ENCODE data around the gene LAMA2.

LAMA2 gene

GRCh38 chr6:129253242-129253641 lies 370.3 kb downstream of the LAMA2 start:
- POLR2A ChIA-PET: no interaction called here

DNA sequence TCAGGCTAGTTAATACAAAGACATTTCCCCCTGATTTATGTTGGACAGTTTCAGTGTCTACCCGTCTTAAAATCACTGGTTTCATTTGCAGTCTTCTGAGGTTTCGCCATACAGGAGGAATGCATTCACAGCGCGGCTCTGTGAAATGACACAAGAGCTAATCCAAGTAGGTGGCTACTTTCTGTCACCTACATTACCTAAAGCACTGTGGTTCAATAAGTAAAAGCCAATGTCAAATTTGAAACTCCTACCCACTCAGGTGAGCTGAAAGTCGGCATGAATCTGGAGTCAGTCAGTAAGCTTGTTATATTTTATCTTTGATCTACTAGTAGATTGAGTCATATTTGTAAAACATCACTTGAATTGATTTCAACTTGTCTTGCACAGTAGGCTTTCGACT lies 370.8 kb downstream of the LAMA2 start:
- Histone ChIP-seq H3K27ac (ENCODE audit: insufficient read depth in 1 of 2, low read depth in 1 of 2, low read length in 2 of 2, poor library complexity in 1 of 2, severe bottlenecking in 2 of 2) (no peak overlapping the region), H3K4me1 (ENCODE audit: control extremely low read depth in 1 of 4, control insufficient read depth in 4 of 4, insufficient read depth in 4 of 4, low read length in 3 of 4) (no peaks in the 10 kb centered on the region), H3K9me3 (ENCODE audit: control extremely low read depth in 1 of 5, control insufficient read depth in 4 of 5, insufficient read depth in 2 of 5, low read depth in 1 of 5, low read length in 4 of 5) (no peaks in the 10 kb centered on the region), H3K36me3 (ENCODE audit: control insufficient read depth in 4 of 4, insufficient read depth in 4 of 4, low read length in 3 of 4) (no peaks in the 10 kb centered on the region), H3K27me3 (replicated peaks in 2 of 5; ENCODE audit: control insufficient read depth in 4 of 5, insufficient read depth in 5 of 5, low read length in 4 of 5) (peaks cover 0 to 23% (median 6%) of the 10 kb centered on the region in 5 experiments), H3K4me3 (ENCODE audit: control insufficient read depth in 1 of 7, extremely low read depth in 1 of 7, insufficient read depth in 4 of 7, low read depth in 2 of 7, low read length in 6 of 7) (no peak overlapping the region)
- DNase-seq: no peak
- ChIA-PET CTCF (interaction anchor here (1.2 to 1.7 kb wide), 2 partner anchors 10 to 1513 kb away, joined by 4 to 6 read pairs; no protein-coding TSS in a partner anchor), POLR2A (no interaction called here)
- 81% methylated on average over 4 of the region's 6 CpGs for WGBS (ENCODE audit: insufficient coverage)

More at GRCh38 chr6:129253242-129253641, 370.3 kb downstream of the LAMA2 start:
- H3K27me3 ChIP-seq (replicated peaks in 2 of 5; ENCODE audit: control insufficient read depth in 4 of 5, insufficient read depth in 5 of 5, low read length in 4 of 5): peaks cover 0 to 23% (median 6%) of the 10 kb centered on the region in 5 experiments
- no peaks in the 10 kb centered on the region for H3K36me3 ChIP-seq (ENCODE audit: control insufficient read depth in 4 of 4, insufficient read depth in 4 of 4, low read length in 3 of 4)
- DNase-seq: no peak
- WGBS (ENCODE audit: insufficient coverage): 60% methylated on average over 1 of the region's 1 CpG
- CTCF ChIA-PET: interaction anchor here (1.2 to 1.7 kb wide), 3 partner anchors 9 to 1512 kb away, joined by 4 to 6 read pairs (median 4); no protein-coding TSS in a partner anchor
- no peak overlapping the region for H3K4me3 ChIP-seq (ENCODE audit: control insufficient read depth in 1 of 7, extremely low read depth in 1 of 7, insufficient read depth in 4 of 7, low read depth in 2 of 7, low read length in 6 of 7)
- H3K4me1 ChIP-seq (ENCODE audit: control extremely low read depth in 1 of 4, control insufficient read depth in 4 of 4, insufficient read depth in 4 of 4, low read length in 3 of 4): no peaks in the 10 kb centered on the region
- no peaks in the 10 kb centered on the region for H3K9me3 ChIP-seq (ENCODE audit: control extremely low read depth in 1 of 5, control insufficient read depth in 4 of 5, insufficient read depth in 2 of 5, low read depth in 1 of 5, low read length in 4 of 5)
- H3K27ac ChIP-seq (ENCODE audit: insufficient read depth in 1 of 2, low read depth in 1 of 2, low read length in 2 of 2, poor library complexity in 1 of 2, severe bottlenecking in 2 of 2): no peak overlapping the region

GRCh38 chr6:129257196-129257595 lies 374.3 kb downstream of the LAMA2 start:
- ChIA-PET CTCF (no interaction called here), POLR2A (no interaction called here)
- peaks cover 0 to 17% (median 5%) of the 10 kb centered on the region in 5 experiments for H3K27me3 ChIP-seq (replicated peaks in 2 of 5; ENCODE audit: control insufficient read depth in 4 of 5, insufficient read depth in 5 of 5, low read length in 4 of 5)
- no peaks in the 10 kb centered on the region for H3K36me3 ChIP-seq (ENCODE audit: control insufficient read depth in 4 of 4, insufficient read depth in 4 of 4, low read length in 3 of 4)
- H3K27ac ChIP-seq (ENCODE audit: insufficient read depth in 1 of 2, low read depth in 1 of 2, low read length in 2 of 2, poor library complexity in 1 of 2, severe bottlenecking in 2 of 2): no peak overlapping the region
- no peak for DNase-seq
- no peaks in the 10 kb centered on the region for H3K4me1 ChIP-seq (ENCODE audit: control extremely low read depth in 1 of 4, control insufficient read depth in 4 of 4, insufficient read depth in 4 of 4, low read length in 3 of 4)
- H3K9me3 ChIP-seq (ENCODE audit: control extremely low read depth in 1 of 5, control insufficient read depth in 4 of 5, insufficient read depth in 2 of 5, low read depth in 1 of 5, low read length in 4 of 5): no peaks in the 10 kb centered on the region
- H3K4me3 ChIP-seq (ENCODE audit: control insufficient read depth in 1 of 7, extremely low read depth in 1 of 7, insufficient read depth in 4 of 7, low read depth in 2 of 7, low read length in 6 of 7): no peak overlapping the region

DNA sequence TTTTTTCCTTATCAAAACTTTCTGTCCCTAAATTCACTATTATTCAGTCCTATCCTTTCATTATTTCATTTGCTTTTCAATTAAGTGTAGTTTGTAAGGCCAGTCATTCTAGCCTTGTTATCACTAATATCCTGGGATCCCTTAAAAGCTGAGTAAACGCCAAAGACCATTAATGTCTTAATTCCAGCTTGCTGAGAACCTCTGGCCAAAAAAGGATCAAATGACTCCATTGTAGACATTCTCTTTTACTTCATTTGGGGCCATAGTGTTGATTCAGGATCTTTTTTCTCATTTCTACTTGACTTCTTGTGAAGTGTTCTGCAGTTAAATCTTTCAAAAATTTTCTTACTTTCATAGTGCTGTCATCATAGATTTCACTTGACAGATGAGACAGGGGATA lies 379.7 kb downstream of the LAMA2 start:
- Histone ChIP-seq H3K27me3 (replicated peaks in 2 of 5; ENCODE audit: control insufficient read depth in 4 of 5, insufficient read depth in 5 of 5, low read length in 4 of 5) (peaks cover 0 to 3% (median 0%) of the 10 kb centered on the region in 5 experiments), H3K4me1 (ENCODE audit: control extremely low read depth in 1 of 4, control insufficient read depth in 4 of 4, insufficient read depth in 4 of 4, low read length in 3 of 4) (no peaks in the 10 kb centered on the region), H3K4me3 (ENCODE audit: control insufficient read depth in 1 of 7, extremely low read depth in 1 of 7, insufficient read depth in 4 of 7, low read depth in 2 of 7, low read length in 6 of 7) (no peak overlapping the region), H3K27ac (ENCODE audit: insufficient read depth in 1 of 2, low read depth in 1 of 2, low read length in 2 of 2, poor library complexity in 1 of 2, severe bottlenecking in 2 of 2) (no peak overlapping the region), H3K36me3 (ENCODE audit: control insufficient read depth in 4 of 4, insufficient read depth in 4 of 4, low read length in 3 of 4) (no peaks in the 10 kb centered on the region), H3K9me3 (ENCODE audit: control extremely low read depth in 1 of 5, control insufficient read depth in 4 of 5, insufficient read depth in 2 of 5, low read depth in 1 of 5, low read length in 4 of 5) (no peaks in the 10 kb centered on the region)
- ChIA-PET POLR2A (no interaction called here), CTCF (no interaction called here)
- no peak for DNase-seq
- 100% methylated on average over 1 of the region's 1 CpG for WGBS (ENCODE audit: insufficient coverage)

- DNase-seq: no peak
- no peak overlapping the region for H3K27ac ChIP-seq (ENCODE audit: insufficient read depth in 1 of 2, low read depth in 1 of 2, low read length in 2 of 2, poor library complexity in 1 of 2, severe bottlenecking in 2 of 2)
- H3K27me3 ChIP-seq (replicated peaks in 2 of 5; ENCODE audit: control insufficient read depth in 4 of 5, insufficient read depth in 5 of 5, low read length in 4 of 5): peaks cover 0 to 3% (median 0%) of the 10 kb centered on the region in 5 experiments
- ChIA-PET CTCF (interaction anchor here (0.7 to 1.3 kb wide), 2 partner anchors 10 to 165 kb away, joined by 3 to 4 read pairs; no protein-coding TSS in a partner anchor), POLR2A (no interaction called here)
- H3K9me3 ChIP-seq (ENCODE audit: control extremely low read depth in 1 of 5, control insufficient read depth in 4 of 5, insufficient read depth in 2 of 5, low read depth in 1 of 5, low read length in 4 of 5): no peaks in the 10 kb centered on the region
- H3K4me1 ChIP-seq (ENCODE audit: control extremely low read depth in 1 of 4, control insufficient read depth in 4 of 4, insufficient read depth in 4 of 4, low read length in 3 of 4): no peaks in the 10 kb centered on the region
- H3K4me3 ChIP-seq (ENCODE audit: control insufficient read depth in 1 of 7, extremely low read depth in 1 of 7, insufficient read depth in 4 of 7, low read depth in 2 of 7, low read length in 6 of 7): no peak overlapping the region
- no peaks in the 10 kb centered on the region for H3K36me3 ChIP-seq (ENCODE audit: control insufficient read depth in 4 of 4, insufficient read depth in 4 of 4, low read length in 3 of 4)
- 91% methylated on average over 5 of the region's 8 CpGs for WGBS (ENCODE audit: insufficient coverage)
These were observed 380.2 kb downstream of the LAMA2 start for GRCh38 chr6:129263176-129263575.

- POLR2A ChIA-PET: no interaction called here
- 77% methylated on average over 3 of the region's 3 CpGs for WGBS (ENCODE audit: insufficient coverage)
- no peaks in the 10 kb centered on the region for H3K9me3 ChIP-seq (ENCODE audit: control extremely low read depth in 1 of 5, control insufficient read depth in 4 of 5, insufficient read depth in 2 of 5, low read depth in 1 of 5, low read length in 4 of 5)
- CTCF ChIA-PET: no interaction called here
- DNase-seq: no peak
- no peak overlapping the region for H3K27ac ChIP-seq (ENCODE audit: insufficient read depth in 1 of 2, low read depth in 1 of 2, low read length in 2 of 2, poor library complexity in 1 of 2, severe bottlenecking in 2 of 2)
- H3K4me1 ChIP-seq (ENCODE audit: control extremely low read depth in 1 of 4, control insufficient read depth in 4 of 4, insufficient read depth in 4 of 4, low read length in 3 of 4): no peaks in the 10 kb centered on the region
- no peaks in the 10 kb centered on the region for H3K36me3 ChIP-seq (ENCODE audit: control insufficient read depth in 4 of 4, insufficient read depth in 4 of 4, low read length in 3 of 4)
- H3K27me3 ChIP-seq (replicated peaks in 2 of 5; ENCODE audit: control insufficient read depth in 4 of 5, insufficient read depth in 5 of 5, low read length in 4 of 5): peaks cover 0 to 3% (median 0%) of the 10 kb centered on the region in 5 experiments
- H3K4me3 ChIP-seq (ENCODE audit: control insufficient read depth in 1 of 7, extremely low read depth in 1 of 7, insufficient read depth in 4 of 7, low read depth in 2 of 7, low read length in 6 of 7): no peak overlapping the region
These were observed 381.6 kb downstream of the LAMA2 start for GRCh38 chr6:129264480-129265045.

DNA sequence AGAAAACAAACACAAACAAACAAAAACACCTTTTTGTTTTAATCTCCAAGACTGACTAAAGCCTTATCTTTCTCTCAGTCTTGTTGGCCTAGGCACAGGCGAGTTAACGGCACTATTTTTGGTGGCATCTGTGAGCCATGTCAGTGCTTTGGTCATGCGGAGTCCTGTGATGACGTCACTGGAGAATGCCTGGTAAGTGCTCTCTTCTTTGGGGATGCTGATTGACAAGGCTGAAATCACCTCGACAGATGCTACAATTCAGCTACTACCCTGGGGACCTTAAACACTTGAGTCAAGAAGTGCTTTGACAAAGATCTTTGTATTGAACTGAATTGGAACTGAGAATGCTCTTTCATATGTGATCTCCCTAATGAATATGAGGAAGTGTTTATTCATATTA lies 384.1 kb downstream of the LAMA2 start:
- CTCF ChIA-PET: no interaction called here
- 100% methylated on average over 1 of the region's 5 CpGs for WGBS (ENCODE audit: insufficient coverage)

More for the DNA sequence above, 384.1 kb downstream of the LAMA2 start:
- peaks cover 0 to 3% (median 0%) of the 10 kb centered on the region in 5 experiments for H3K27me3 ChIP-seq (replicated peaks in 2 of 5; ENCODE audit: control insufficient read depth in 4 of 5, insufficient read depth in 5 of 5, low read length in 4 of 5)
- no peak for DNase-seq
- H3K9me3 ChIP-seq (ENCODE audit: control extremely low read depth in 1 of 5, control insufficient read depth in 4 of 5, insufficient read depth in 2 of 5, low read depth in 1 of 5, low read length in 4 of 5): no peaks in the 10 kb centered on the region
- H3K36me3 ChIP-seq (ENCODE audit: control insufficient read depth in 4 of 4, insufficient read depth in 4 of 4, low read length in 3 of 4): no peaks in the 10 kb centered on the region
- POLR2A ChIA-PET: no interaction called here
- H3K4me3 ChIP-seq (ENCODE audit: control insufficient read depth in 1 of 7, extremely low read depth in 1 of 7, insufficient read depth in 4 of 7, low read depth in 2 of 7, low read length in 6 of 7): no peak overlapping the region
- H3K27ac ChIP-seq (ENCODE audit: insufficient read depth in 1 of 2, low read depth in 1 of 2, low read length in 2 of 2, poor library complexity in 1 of 2, severe bottlenecking in 2 of 2): no peak overlapping the region
- no peaks in the 10 kb centered on the region for H3K4me1 ChIP-seq (ENCODE audit: control extremely low read depth in 1 of 4, control insufficient read depth in 4 of 4, insufficient read depth in 4 of 4, low read length in 3 of 4)

Measured in common myeloid progenitor, CD34-positive (primary cell).